Activated CD4-positive, alpha-beta T cell treated with anti-CD3 and anti-CD28 coated beads, Interleukin-2, amount 50 U/mL, for 1 hour (primary cell): Measurements from ENCODE around the gene SORCS1.

Source experiments
- DNase-seq: peaks from one replicate; pipeline ENCODE4 v3.0.0-alpha.2; 2020

SORCS1 gene

GRCh38 chr10:106795619-106796018 is 368.9 kb downstream of the SORCS1 start:
- no peak for DNase-seq

GRCh38 chr10:106793617-106794016 is 370.9 kb downstream of the SORCS1 start:
- no peak for DNase-seq

GRCh38 chr10:106789623-106790022 is 374.9 kb downstream of the SORCS1 start:
- no peak for DNase-seq

GRCh38 chr10:106788982-106789381 is 375.5 kb downstream of the SORCS1 start:
- DNase-seq = no peak

- no peak for DNase-seq
Observed at GRCh38 chr10:106785528-106785927, 379.0 kb downstream of the SORCS1 start.

- no peak for DNase-seq
Observed at GRCh38 chr10:106780632-106781031, 383.9 kb downstream of the SORCS1 start.

- no peak for DNase-seq
Observed at GRCh38 chr10:106777841-106778240, 386.7 kb downstream of the SORCS1 start.

- DNase-seq = no peak
Observed at GRCh38 chr10:106775127-106775526, 389.4 kb downstream of the SORCS1 start.

GRCh38 chr10:106772957-106773356 is 391.5 kb downstream of the SORCS1 start:
- DNase-seq = no peak

GRCh38 chr10:106771154-106771553 is 393.4 kb downstream of the SORCS1 start:
- DNase-seq = no peak

- no peak for DNase-seq
Observed at GRCh38 chr10:106768204-106768603, 396.3 kb downstream of the SORCS1 start.

GRCh38 chr10:106765928-106766327 is 398.6 kb downstream of the SORCS1 start:
- no peak for DNase-seq

GRCh38 chr10:106765241-106765754 is 399.2 kb downstream of the SORCS1 start:
- DNase-seq = no peak

- DNase-seq = no peak
Observed at GRCh38 chr10:106764360-106764759, 400.1 kb downstream of the SORCS1 start.

GRCh38 chr10:106761906-106762305 is 402.6 kb downstream of the SORCS1 start:
- DNase-seq = no peak

GRCh38 chr10:106757521-106757920 is 407.0 kb downstream of the SORCS1 start:
- no peak for DNase-seq

GRCh38 chr10:106751091-106751490 is 413.4 kb downstream of the SORCS1 start:
- no peak for DNase-seq

GRCh38 chr10:106746868-106747267 is 417.6 kb downstream of the SORCS1 start:
- no peak for DNase-seq

GRCh38 chr10:106741006-106741530 is 423.4 kb downstream of the SORCS1 start:
- DNase-seq = no peak

- no peak for DNase-seq
Observed at GRCh38 chr10:106740071-106740470, 424.4 kb downstream of the SORCS1 start.

- no peak for DNase-seq
Observed at GRCh38 chr10:106734220-106734619, 430.3 kb downstream of the SORCS1 start.

- no peak for DNase-seq
Observed at GRCh38 chr10:106728232-106728631, 436.3 kb downstream of the SORCS1 start.

GRCh38 chr10:106727170-106727569 is 437.3 kb downstream of the SORCS1 start:
- no peak for DNase-seq

GRCh38 chr10:106722524-106722923 is 442.0 kb downstream of the SORCS1 start:
- DNase-seq = no peak

GRCh38 chr10:106720683-106721082 is 443.8 kb downstream of the SORCS1 start:
- no peak for DNase-seq
